Upper lobe of left lung (tissue), 6 donors: ENCODE data around the gene PTGDR2. TPM values are rescaled to one million over a fixed set of nuclear protein-coding genes. Genes with fewer than 3 reads are reported as not detected.

Experiments used
- ATAC-seq, 2 donors: fragments of 200-7000 bp; cut with Tn5 transposase; one replicate each; pipeline ENCODE4 v1.9.1; 2022; ENCODE audit warnings: mild to moderate bottlenecking in 2 of 2, moderate library complexity in 2 of 2; ENCODE audit not compliant: low FRiP score in 2 of 2
- DNase-seq, 2 donors: peaks; one replicate each; pipeline ENCODE4 v3.0.0-alpha.2; 2019 to 2020
- H3K27ac ChIP-seq, 4 donors: fragments of 200-600 bp; sonication (generic); one replicate each; pipeline ENCODE4 v1.5.1; 2016 to 2019
- H3K27me3 ChIP-seq, 4 donors: fragments of 200-600 bp; sonication (generic); one replicate each; pipeline ENCODE4 v1.5.1; 2017 to 2019
- H3K36me3 ChIP-seq, 4 donors: fragments of 200-600 bp; sonication (generic); one replicate each; pipeline ENCODE4 v1.5.1; 2016 to 2019
- H3K4me1 ChIP-seq, 4 donors: fragments of 200-600 bp; sonication (generic); one replicate each; pipeline ENCODE4 v1.5.1; 2018 to 2019
- H3K4me3 ChIP-seq, 4 donors: fragments of 200-600 bp; sonication (generic); one replicate each; pipeline ENCODE4 v1.5.1; 2017 to 2019; ENCODE audit warnings: mild to moderate bottlenecking in 2 of 4, moderate library complexity in 1 of 4
- H3K9me3 ChIP-seq, 4 donors: fragments of 200-600 bp; sonication (generic); one replicate each; pipeline ENCODE4 v1.5.1; 2018 to 2019
- EP300 ChIP-seq, 4 donors: sonication (generic); formaldehyde crosslinking; IDR thresholded peaks; one replicate each; pipeline ENCODE4 v1.5.1; 2017; ENCODE audit warnings: antibody characterized with exemption in 4 of 4, control low read depth in 2 of 4
- POLR2A ChIP-seq, 4 donors: fragments of 450-650 bp; IDR thresholded peaks; one replicate each; pipeline ENCODE4 v1.5.1; 2016 to 2017; ENCODE audit warnings: antibody characterized with exemption in 4 of 4, mild to moderate bottlenecking in 2 of 4
- POLR2AphosphoS5 ChIP-seq, 2 donors: sonication (generic); formaldehyde crosslinking; IDR thresholded peaks; one replicate each; pipeline ENCODE4 v1.5.1; 2017; ENCODE audit warnings: antibody characterized with exemption in 2 of 2
- WGBS, 2 donors: methylation state at CpG; one replicate each; pipeline ENCODE4 v1.1.5; 2017 to 2018; 5-methylcytosine and 5-hydroxymethylcytosine counted together
- total RNA-seq, 6 donors: library from RNA; depleted of rRNA in 4 of 6; stranded (reverse); fragments of >200 nt in 4 of 6; gene quantifications; one replicate each; pipeline versions ENCODE4 v1.1.0 to v1.2.1, GENCODE V29; 2016 to 2021
- TF ChIP-seq, protein P1 (sequence below), 6 experiments: fragments of 450-650 bp in 4 of 6; fragments of 200-600 bp in 2 of 6; sonication (generic) in 2 of 6; IDR thresholded peaks; one replicate each; pipeline ENCODE4 v1.5.1; 2016 to 2019; ENCODE audit warnings: antibody characterized with exemption in 6 of 6
- donor health status: DM: no; HTN: no; CAD: no; lungs with moderate emphysema.
- donor health status: DM: no; HTN: yes; CAD: no; lungs with severe emphysema.

Gene PTGDR2
- total RNA-seq, 6 donors from 2014 or later = 0.49 to 1.5 (median 1.1) TPM; not detected in 2

DNA sequence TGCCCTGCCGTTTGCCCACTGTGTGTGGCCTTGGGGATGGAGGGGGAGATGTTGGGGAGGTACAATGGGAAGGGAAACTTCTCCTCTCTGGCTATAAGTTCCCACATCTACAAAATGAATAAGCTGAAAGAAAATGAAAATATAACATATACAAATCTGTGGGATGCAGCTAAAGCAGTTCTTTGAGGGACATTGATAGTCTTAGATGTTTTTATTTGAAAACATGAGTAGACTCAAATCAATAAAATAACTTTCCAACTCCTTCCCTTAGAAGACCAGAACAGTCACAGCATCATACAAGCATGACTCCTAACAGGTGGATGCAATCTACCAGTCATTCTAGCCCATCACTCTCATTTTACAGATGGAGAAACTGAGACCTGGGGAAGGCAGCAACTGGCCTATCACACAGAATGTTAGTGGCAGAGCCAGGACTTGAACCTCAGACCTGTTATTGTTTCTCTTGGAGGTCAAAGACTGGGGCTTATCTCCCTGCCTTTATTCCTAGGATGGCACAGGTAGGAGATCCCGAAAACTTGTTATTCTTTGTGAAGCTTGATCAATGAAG, 39.1 kb downstream of the PTGDR2 start:
- Histone ChIP-seq H3K27ac (no peak overlapping the region), H3K4me3 (no peak overlapping the region), H3K36me3 (no peaks in the 10 kb centered on the region), H3K9me3 (peaks cover 9 to 17% (median 12%) of the 10 kb centered on the region in 4 donors), H3K27me3 (no peaks in the 10 kb centered on the region), H3K4me1 (no peaks in the 10 kb centered on the region)
- WGBS, 2 donors = 91 to 93% methylated on average over 2 of the region's 2 CpGs
- ATAC-seq (no peak), DNase-seq (no peak)
- TF ChIP-seq POLR2A (IDR thresholded peaks at IDR 0.05) (no peak), EP300 (IDR thresholded peaks at IDR 0.05) (no peak), POLR2AphosphoS5 (IDR thresholded peaks at IDR 0.05) (no peak)
- TF ChIP-seq, protein P1, sequence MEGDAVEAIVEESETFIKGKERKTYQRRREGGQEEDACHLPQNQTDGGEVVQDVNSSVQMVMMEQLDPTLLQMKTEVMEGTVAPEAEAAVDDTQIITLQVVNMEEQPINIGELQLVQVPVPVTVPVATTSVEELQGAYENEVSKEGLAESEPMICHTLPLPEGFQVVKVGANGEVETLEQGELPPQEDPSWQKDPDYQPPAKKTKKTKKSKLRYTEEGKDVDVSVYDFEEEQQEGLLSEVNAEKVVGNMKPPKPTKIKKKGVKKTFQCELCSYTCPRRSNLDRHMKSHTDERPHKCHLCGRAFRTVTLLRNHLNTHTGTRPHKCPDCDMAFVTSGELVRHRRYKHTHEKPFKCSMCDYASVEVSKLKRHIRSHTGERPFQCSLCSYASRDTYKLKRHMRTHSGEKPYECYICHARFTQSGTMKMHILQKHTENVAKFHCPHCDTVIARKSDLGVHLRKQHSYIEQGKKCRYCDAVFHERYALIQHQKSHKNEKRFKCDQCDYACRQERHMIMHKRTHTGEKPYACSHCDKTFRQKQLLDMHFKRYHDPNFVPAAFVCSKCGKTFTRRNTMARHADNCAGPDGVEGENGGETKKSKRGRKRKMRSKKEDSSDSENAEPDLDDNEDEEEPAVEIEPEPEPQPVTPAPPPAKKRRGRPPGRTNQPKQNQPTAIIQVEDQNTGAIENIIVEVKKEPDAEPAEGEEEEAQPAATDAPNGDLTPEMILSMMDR (IDR thresholded peaks at IDR 0.05) = no peak

DNA sequence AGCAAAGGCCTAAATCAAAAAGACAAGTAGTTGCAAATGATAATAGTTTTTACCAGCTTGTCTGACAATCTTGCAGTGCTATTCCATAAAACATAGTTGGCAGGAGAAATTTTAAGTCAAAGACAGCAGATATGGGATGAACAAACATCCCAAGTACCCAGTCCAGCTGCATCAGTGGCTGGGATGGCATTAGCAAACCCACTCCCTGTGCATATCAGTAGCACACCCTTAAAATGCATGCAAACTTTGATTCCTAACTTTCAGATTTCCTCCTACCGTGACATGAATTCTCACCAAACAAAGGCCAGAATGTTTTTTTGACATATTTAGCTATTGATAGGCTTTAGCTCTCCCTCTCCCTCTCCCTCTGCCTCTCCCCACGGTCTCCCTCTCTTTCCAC, 41.6 kb downstream of the PTGDR2 start:
- H3K4me3 ChIP-seq = no peak overlapping the region
- no peaks in the 10 kb centered on the region for H3K36me3 ChIP-seq
- TF ChIP-seq, protein P1 (IDR thresholded peaks at IDR 0.05) = no peak
- TF ChIP-seq POLR2A (IDR thresholded peaks at IDR 0.05) = no peak
- H3K9me3 ChIP-seq = peaks cover 9 to 17% (median 12%) of the 10 kb centered on the region in 4 donors
- H3K27me3 ChIP-seq = no peaks in the 10 kb centered on the region
- H3K27ac ChIP-seq = no peak overlapping the region
- peaks cover 0 to 8% (median 0%) of the 10 kb centered on the region in 4 donors for H3K4me1 ChIP-seq
- WGBS, 2 donors = 92 to 93% methylated on average over 2 of the region's 2 CpGs
- DNase-seq = no peak
- no peak for ATAC-seq

DNA sequence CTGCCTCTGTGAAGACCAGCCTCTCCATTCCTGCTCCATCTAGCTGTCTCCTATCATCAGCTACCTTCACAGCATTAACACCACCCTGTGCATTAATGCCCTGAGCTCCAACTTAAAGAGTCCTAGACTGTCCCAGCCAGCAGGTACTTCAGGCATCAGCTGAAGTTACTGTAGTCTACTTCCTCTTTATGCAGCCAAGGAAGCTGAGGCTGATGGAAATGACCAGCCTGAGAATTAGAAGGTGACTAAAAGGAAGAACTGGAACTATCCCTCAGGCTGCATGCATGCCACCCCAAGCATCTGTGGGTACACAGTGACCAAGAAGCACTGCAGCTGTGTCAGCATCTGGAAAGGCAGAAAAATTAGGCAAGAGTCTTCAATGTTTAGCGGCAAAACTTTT, 42.4 kb downstream of the PTGDR2 start:
- Histone ChIP-seq H3K27me3 (no peaks in the 10 kb centered on the region), H3K36me3 (no peaks in the 10 kb centered on the region), H3K4me1 (peaks cover 0 to 8% (median 0%) of the 10 kb centered on the region in 4 donors), H3K4me3 (no peak overlapping the region), H3K27ac (no peak overlapping the region), H3K9me3 (peaks cover 9 to 17% (median 12%) of the 10 kb centered on the region in 4 donors)
- WGBS, 2 donors = 87 to 100% methylated on average over 1 of the region's 1 CpG
- TF ChIP-seq, protein P1 (IDR thresholded peaks at IDR 0.05) = no peak
- no peak for TF ChIP-seq POLR2AphosphoS5 (IDR thresholded peaks at IDR 0.05)
- no peak for TF ChIP-seq EP300 (IDR thresholded peaks at IDR 0.05)
- no peak for TF ChIP-seq POLR2A (IDR thresholded peaks at IDR 0.05)
- DNase-seq (no peak), ATAC-seq (no peak)

- DNase-seq (no peak), ATAC-seq (no peak)
- peaks cover 0 to 8% (median 0%) of the 10 kb centered on the region in 4 donors for H3K4me1 ChIP-seq
- H3K4me3 ChIP-seq = no peak overlapping the region
- no peaks in the 10 kb centered on the region for H3K9me3 ChIP-seq
- WGBS, 2 donors = 29 to 39% methylated on average over 3 to 8 of the region's 8 CpGs
- TF ChIP-seq, protein P1 (IDR thresholded peaks at IDR 0.05) = no peak
- TF ChIP-seq EP300 (IDR thresholded peaks at IDR 0.05) (no peak), POLR2A (IDR thresholded peaks at IDR 0.05) (no peak), POLR2AphosphoS5 (IDR thresholded peaks at IDR 0.05) (no peak)
- H3K27me3 ChIP-seq = no peaks in the 10 kb centered on the region
- H3K27ac ChIP-seq = no peak overlapping the region
- no peaks in the 10 kb centered on the region for H3K36me3 ChIP-seq
Observed at GRCh38 chr11:60810569-60810968, 45.2 kb downstream of the PTGDR2 start.

GRCh38 chr11:60810151-60810550, 45.6 kb downstream of the PTGDR2 start:
- ATAC-seq (no peak), DNase-seq (no peak)
- H3K27me3 ChIP-seq = no peaks in the 10 kb centered on the region
- peaks cover 0 to 8% (median 0%) of the 10 kb centered on the region in 4 donors for H3K4me1 ChIP-seq
- no peak for TF ChIP-seq POLR2AphosphoS5 (IDR thresholded peaks at IDR 0.05)
- TF ChIP-seq EP300 (IDR thresholded peaks at IDR 0.05) = no peak
- no peak overlapping the region for H3K4me3 ChIP-seq
- H3K36me3 ChIP-seq = no peaks in the 10 kb centered on the region
- 92 to 100% methylated on average over 3 to 4 of the region's 4 CpGs for WGBS, 2 donors
- H3K27ac ChIP-seq = no peak overlapping the region
- no peaks in the 10 kb centered on the region for H3K9me3 ChIP-seq
